ENCODE data around the gene PAQR5.
"Not testable (repeated sequence)": the region's sequence is repeated elsewhere in the genome, so short reads cannot be mapped to it uniquely, and the experiment has no call there.

PAQR5 gene

GRCh38 chr15:69357773-69358771 is 59.4 kb downstream of the PAQR5 start:
- no peak for DNase-seq (ENCODE audit: low read depth)

DNA sequence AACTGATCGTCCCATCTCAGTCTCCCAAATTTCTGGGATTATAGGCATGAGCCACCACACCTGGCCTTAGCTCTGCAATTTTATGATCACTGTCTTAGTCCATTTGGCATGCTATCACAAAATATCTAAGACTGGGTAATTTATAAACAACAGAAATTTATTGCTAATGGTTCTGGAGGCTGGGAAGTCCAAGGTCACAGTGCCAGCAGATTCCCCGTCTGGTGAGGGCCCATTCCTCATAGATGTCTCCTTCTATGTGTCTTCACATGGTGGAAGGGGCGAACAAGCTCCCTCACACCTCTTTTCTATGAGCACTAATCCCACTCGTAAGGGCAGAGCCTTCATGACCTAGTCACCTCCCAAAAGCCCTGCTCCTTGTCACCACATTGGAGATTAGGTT is 60.1 kb downstream of the PAQR5 start:
- no peak for DNase-seq (ENCODE audit: low read depth)

GRCh38 chr15:69359722-69360121 is 61.0 kb downstream of the PAQR5 start:
- no peak for DNase-seq (ENCODE audit: low read depth)

DNA sequence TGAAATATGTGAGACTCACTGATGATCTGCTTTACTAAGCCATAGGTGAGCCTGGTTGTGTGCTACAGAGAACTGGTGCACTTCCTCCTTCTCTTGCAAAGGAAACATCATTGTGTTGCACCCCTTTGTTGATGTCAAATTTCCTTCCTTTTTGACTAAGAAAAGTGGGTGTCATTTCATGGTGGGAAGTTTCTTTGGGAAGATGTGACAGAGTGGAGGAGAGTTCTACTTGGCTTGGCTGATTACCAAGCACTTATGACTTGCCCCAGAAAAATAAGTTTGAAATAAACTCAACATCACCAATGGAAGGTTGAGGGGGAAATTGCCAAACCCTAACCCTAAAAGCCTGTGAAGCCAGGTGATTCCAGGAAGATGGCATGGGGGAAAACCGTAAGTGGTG is 61.9 kb downstream of the PAQR5 start:
- DNase-seq (ENCODE audit: low read depth): no peak

DNA sequence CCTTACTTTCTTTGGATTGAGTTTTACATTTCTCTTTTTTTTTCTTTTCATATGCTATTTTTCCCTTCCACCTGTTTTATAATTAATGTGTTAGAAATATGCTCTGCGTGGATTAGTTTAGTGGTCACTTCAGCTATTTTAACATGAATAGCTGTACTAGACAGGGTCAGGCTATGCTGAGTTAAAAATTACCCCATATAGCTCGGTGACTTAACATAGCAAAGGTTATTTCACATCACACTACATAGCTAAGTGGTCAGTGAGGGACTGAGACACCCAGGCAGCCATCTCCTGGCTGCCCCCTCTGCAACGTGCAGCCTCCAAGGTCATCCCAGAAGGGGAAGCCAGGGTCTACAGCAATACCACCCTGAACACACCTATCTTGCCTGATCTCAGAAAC is 68.5 kb downstream of the PAQR5 start:
- DNase-seq (ENCODE audit: low read depth): no peak

GRCh38 chr15:69369631-69370030 is 70.9 kb downstream of the PAQR5 start:
- DNase-seq (ENCODE audit: low read depth): no peak

DNA sequence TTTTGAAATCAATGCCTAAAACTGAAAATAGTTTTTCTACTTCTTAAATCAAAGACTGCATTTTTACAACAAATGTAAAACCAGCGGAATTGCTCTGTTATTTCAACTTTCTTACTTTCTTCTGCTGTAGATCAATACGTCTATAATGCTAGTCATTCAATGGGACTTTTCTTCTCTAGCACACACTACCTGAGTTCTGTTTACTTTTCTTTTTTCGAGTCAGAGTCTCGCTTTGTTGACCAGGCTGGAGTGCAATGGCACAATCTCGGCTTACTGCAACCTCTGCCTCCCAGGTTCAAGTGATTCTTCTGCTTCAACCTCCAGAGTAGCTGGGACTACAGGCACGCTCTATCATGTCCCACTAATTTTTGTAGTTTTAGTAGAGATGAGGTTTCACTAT is 74.7 kb downstream of the PAQR5 start:
- no peak for DNase-seq (ENCODE audit: low read depth)

GRCh38 chr15:69375151-69375790 is 76.6 kb downstream of the PAQR5 start:
- DNase-seq (ENCODE audit: low read depth): no peak

- no peak for DNase-seq (ENCODE audit: low read depth)
Measured at GRCh38 chr15:69377216-69377970, 78.7 kb downstream of the PAQR5 start.

- no peak for DNase-seq (ENCODE audit: low read depth)
Measured at GRCh38 chr15:69380100-69380725, 81.5 kb downstream of the PAQR5 start.

DNA sequence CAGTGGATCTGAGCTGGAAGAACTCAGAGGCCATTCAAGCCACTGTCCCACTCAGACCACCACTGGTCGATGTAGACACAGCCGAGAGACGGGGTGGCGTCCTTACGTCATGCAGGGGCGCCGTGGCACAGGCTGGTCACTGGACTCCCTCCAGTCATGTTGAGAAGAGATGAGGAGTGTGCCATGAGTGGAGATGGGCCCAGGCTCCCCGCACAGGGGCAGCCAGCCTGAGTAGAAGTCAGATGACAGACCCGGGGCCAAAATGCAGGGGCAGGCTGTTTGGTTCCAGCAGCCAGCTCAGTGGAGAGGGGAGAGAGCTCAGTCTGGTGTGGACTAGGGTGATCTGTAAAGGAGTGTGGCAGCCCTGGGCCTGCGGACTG is 82.0 kb downstream of the PAQR5 start:
- no peak for DNase-seq (ENCODE audit: low read depth)

GRCh38 chr15:69382176-69382575 is 83.5 kb downstream of the PAQR5 start:
- not testable (repeated sequence) for DNase-seq (ENCODE audit: low read depth)

GRCh38 chr15:69384066-69384465 is 85.4 kb downstream of the PAQR5 start:
- not testable (repeated sequence) for DNase-seq (ENCODE audit: low read depth)

- DNase-seq (ENCODE audit: low read depth): no peak
Measured at GRCh38 chr15:69384626-69385598, 86.2 kb downstream of the PAQR5 start.

DNA sequence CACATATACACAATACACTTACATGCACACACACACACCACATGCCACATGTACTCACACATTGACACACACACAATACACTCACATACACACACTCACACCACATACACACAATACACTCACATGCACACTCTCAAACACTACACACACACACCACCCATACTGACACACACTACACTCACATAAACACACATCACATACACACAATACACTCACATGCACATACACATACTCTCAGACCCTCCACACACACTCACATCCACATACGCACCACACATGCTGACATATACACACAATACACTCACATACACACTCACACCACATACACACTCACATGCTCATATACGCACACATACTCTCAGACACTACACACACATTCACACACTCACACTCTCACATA is 87.1 kb downstream of the PAQR5 start:
- DNase-seq (ENCODE audit: low read depth): no peak

DNA sequence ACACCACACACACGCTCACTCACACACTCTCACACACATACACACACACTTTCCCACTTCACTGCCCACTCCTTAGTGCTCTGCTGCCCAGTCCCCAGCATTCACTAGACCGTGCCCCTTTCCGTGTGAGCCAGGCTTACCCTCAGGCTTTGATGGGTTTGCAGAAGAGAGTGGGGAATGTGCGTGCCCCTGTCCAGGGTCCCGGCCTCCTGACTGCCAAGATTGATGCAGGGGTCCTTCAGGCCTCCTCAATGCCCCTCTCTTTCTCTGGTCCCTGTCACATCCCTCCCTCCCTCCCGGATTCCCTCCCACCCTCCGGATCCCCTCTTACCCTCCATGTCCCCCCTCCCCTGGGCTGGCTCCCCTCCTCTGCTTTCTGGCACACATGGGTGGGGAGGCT is 87.6 kb downstream of the PAQR5 start:
- DNase-seq (ENCODE audit: low read depth): no peak

DNA sequence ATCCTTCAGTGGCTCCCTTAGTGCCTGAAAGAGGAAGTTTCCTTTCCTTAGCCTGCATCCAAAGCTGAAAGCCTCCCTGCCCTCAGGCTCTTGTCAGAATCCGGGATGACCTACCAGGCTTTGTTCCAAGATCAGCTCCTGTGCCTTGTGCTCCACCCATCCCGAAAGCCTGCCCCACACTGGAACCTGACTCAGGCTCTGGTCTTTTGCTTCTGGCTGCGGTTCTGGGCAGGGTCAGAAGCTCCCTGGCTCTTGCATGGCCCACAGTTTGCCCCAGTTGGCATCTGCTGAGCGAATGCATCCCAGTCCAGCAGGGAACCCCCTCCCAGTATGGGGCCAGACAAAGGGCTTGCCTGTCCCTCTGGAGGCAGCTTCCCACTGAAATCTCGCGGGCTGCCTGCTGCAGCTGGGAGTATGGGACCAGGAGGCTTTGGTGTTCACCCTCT is 89.6 kb downstream of the PAQR5 start:
- no peak for DNase-seq (ENCODE audit: low read depth)

- DNase-seq (ENCODE audit: low read depth): no peak
Measured at GRCh38 chr15:69389426-69389825, 90.7 kb downstream of the PAQR5 start.

GRCh38 chr15:69390575-69390974 is 91.9 kb downstream of the PAQR5 start:
- DNase-seq (ENCODE audit: low read depth): no peak

DNA sequence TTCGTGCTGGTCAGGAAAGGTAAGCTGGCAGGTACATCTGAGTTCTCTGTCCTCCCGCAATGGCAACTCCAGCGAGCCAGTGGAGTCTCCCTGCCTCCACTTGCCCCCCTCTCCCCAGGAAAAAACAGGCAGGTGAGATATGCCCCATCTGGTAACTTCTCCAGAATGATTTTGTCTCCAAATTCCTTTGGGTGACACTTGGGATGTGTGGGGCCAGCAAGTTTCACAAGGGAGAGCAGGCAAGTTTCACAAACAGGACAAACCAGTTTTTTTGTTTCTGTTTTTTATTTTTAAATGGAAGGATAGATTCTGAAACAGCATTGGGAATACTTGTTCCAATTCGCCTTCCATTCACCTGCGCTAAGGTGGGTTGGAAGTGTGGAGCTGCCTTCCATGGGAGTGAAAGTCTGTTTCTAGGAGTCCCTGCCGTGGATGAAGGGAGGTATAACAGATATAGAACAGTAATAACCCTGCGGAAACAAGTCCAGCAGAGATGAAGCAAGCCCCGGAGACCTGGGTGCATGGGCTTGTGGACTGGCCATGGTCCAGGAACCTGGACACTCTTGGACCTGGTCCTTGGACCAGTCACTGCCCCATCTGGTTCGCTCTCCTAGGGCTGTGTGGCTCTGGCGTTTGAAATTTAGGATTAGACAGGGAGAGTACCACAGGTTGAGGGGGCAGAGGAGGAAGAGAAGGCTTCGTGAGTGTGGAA is 92.5 kb downstream of the PAQR5 start:
- DNase-seq (ENCODE audit: low read depth): no peak

Data from HS-5 (cell line).